HEK293 (cell line): ENCODE data around the gene OPRM1.
"Not testable (repeated sequence)": the region's sequence is repeated elsewhere in the genome, so short reads cannot be mapped to it uniquely, and the experiment has no call there.

Experiments used
- CTCF ChIA-PET: fragments of 350-600 bp; formaldehyde crosslinking; extraction: SDS; loops from one replicate; lab custom pipeline; 2021; ENCODE audit warnings: antibody characterized with exemption; lab: Yijun Ruan, JAX
- POLR2A ChIA-PET: fragments of 300-600 bp; formaldehyde crosslinking; extraction: SDS; loops from one replicate; lab custom pipeline; 2020; ENCODE audit warnings: antibody characterized with exemption, inconsistent platforms; lab: Yijun Ruan, JAX
- H3K27ac ChIP-seq: fragments of 200-500 bp; sonication (Bioruptor generic); 2 replicates; pipeline ENCODE4 v1.5.1; 2014; ENCODE audit warnings: low read depth, low read length, control low read depth, inconsistent platforms; ENCODE audit errors: extremely low read depth
- H3K36me3 ChIP-seq, 2 experiments: fragments of 200-500 bp in 1 of 2; sonication (Bioruptor generic) in 1 of 2; 1 replicate in 1 of 2; 2 replicates in 1 of 2; pipeline ENCODE4 v1.5.1; 2014 to 2017; ENCODE audit warnings: inconsistent platforms in 2 of 2, low read length in 2 of 2; ENCODE audit not compliant: control insufficient read depth in 2 of 2, insufficient read depth in 1 of 2
- H3K4me1 ChIP-seq: fragments of 200-500 bp; sonication (Bioruptor generic); 2 replicates; pipeline ENCODE4 v1.5.1; 2014; ENCODE audit warnings: mild to moderate bottlenecking, low read length, inconsistent platforms; ENCODE audit not compliant: control insufficient read depth, insufficient read depth
- H3K4me3 ChIP-seq: 2 replicates; pipeline ENCODE4 v1.5.1; 2011; ENCODE audit warnings: low read depth, mild to moderate bottlenecking, control low read depth, low read length, moderate library complexity
- H3K9me3 ChIP-seq: fragments of 200-500 bp; sonication (Bioruptor generic); 2 replicates; pipeline ENCODE4 v1.5.1; 2014; ENCODE audit warnings: low read depth, low read length, inconsistent platforms; ENCODE audit not compliant: control insufficient read depth, insufficient read depth
- KLF10 ChIP-seq: fragments of 450-650 bp; IDR thresholded peaks from 2 replicates; pipeline ENCODE4 v1.5.1; 2018; ENCODE audit warnings: missing biosample characterization, mild to moderate bottlenecking, missing genetic modification characterization
- OSR2 ChIP-seq: fragments of 450-650 bp; formaldehyde crosslinking; IDR thresholded peaks from 2 replicates; pipeline ENCODE4 v1.5.1; 2016; ENCODE audit warnings: missing biosample characterization, missing genetic modification characterization
- SCRT2 ChIP-seq: fragments of 450-650 bp; formaldehyde crosslinking; IDR thresholded peaks from 2 replicates; pipeline ENCODE4 v1.5.1; 2016; ENCODE audit warnings: missing biosample characterization, missing genetic modification characterization
- TCF7L2 ChIP-seq: IDR thresholded peaks from 2 replicates; pipeline ENCODE4 v1.6.1; 2011; ENCODE audit warnings: low read depth, mild to moderate bottlenecking, inconsistent platforms, low read length, moderate library complexity, borderline replicate concordance
- ZBTB1 ChIP-seq: fragments of 450-650 bp; formaldehyde crosslinking; IDR thresholded peaks from 2 replicates; pipeline ENCODE4 v1.5.1; 2016; ENCODE audit warnings: missing biosample characterization, missing genetic modification characterization
- ZEB2 ChIP-seq: fragments of 450-650 bp; formaldehyde crosslinking; IDR thresholded peaks from 2 replicates; pipeline ENCODE4 v1.5.1; 2016; ENCODE audit warnings: missing biosample characterization, missing genetic modification characterization
- ZNF10 ChIP-seq: fragments of 450-650 bp; formaldehyde crosslinking; IDR thresholded peaks from 2 replicates; pipeline ENCODE4 v1.5.1; 2017; ENCODE audit warnings: missing biosample characterization, missing genetic modification characterization
- ZNF121 ChIP-seq: fragments of 450-650 bp; formaldehyde crosslinking; IDR thresholded peaks from 2 replicates; pipeline ENCODE4 v1.5.1; 2016; ENCODE audit warnings: missing biosample characterization, missing genetic modification characterization
- ZNF146 ChIP-seq: fragments of 450-650 bp; formaldehyde crosslinking; IDR thresholded peaks from 2 replicates; pipeline ENCODE4 v1.5.1; 2016; ENCODE audit warnings: missing biosample characterization, missing genetic modification characterization
- ZNF202 ChIP-seq: fragments of 450-650 bp; formaldehyde crosslinking; IDR thresholded peaks from 2 replicates; pipeline ENCODE4 v1.5.1; 2016; ENCODE audit warnings: missing biosample characterization, missing genetic modification characterization, borderline replicate concordance
- ZNF324 ChIP-seq: fragments of 450-650 bp; formaldehyde crosslinking; IDR thresholded peaks from 2 replicates; pipeline ENCODE4 v1.5.1; 2016; ENCODE audit warnings: missing biosample characterization, missing genetic modification characterization
- ZNF366 ChIP-seq: fragments of 450-650 bp; formaldehyde crosslinking; conservative IDR thresholded peaks from 2 replicates; pipeline ENCODE4 v1.5.1; 2016; ENCODE audit warnings: missing biosample characterization, missing genetic modification characterization
- ZNF549 ChIP-seq: fragments of 450-650 bp; IDR thresholded peaks from 2 replicates; pipeline ENCODE4 v1.5.1; 2018; ENCODE audit warnings: missing biosample characterization, missing genetic modification characterization, mild to moderate bottlenecking, inconsistent platforms, moderate library complexity
- ZNF558 ChIP-seq: fragments of 450-650 bp; formaldehyde crosslinking; IDR thresholded peaks from 2 replicates; pipeline ENCODE4 v1.5.1; 2016; ENCODE audit warnings: missing biosample characterization, missing genetic modification characterization
- ZNF596 ChIP-seq: fragments of 450-650 bp; IDR thresholded peaks from 2 replicates; pipeline ENCODE4 v1.5.0; 2018; ENCODE audit warnings: missing biosample characterization, mild to moderate bottlenecking, missing genetic modification characterization, moderate library complexity
- ZNF623 ChIP-seq: fragments of 450-650 bp; formaldehyde crosslinking; IDR thresholded peaks from 2 replicates; pipeline ENCODE4 v1.5.1; 2016; ENCODE audit warnings: missing biosample characterization, missing genetic modification characterization
- ZNF624 ChIP-seq: fragments of 450-650 bp; formaldehyde crosslinking; IDR thresholded peaks from 2 replicates; pipeline ENCODE4 v1.5.1; 2017; ENCODE audit warnings: missing biosample characterization, missing genetic modification characterization
- ZNF626 ChIP-seq: fragments of 450-650 bp; sonication (Bioruptor Pico); formaldehyde crosslinking; IDR thresholded peaks from 2 replicates; pipeline ENCODE4 v1.5.1; 2018; ENCODE audit warnings: missing biosample characterization, missing genetic modification characterization, inconsistent platforms
- ZNF639 ChIP-seq: fragments of 450-650 bp; formaldehyde crosslinking; IDR thresholded peaks from 2 replicates; pipeline ENCODE4 v1.5.1; 2016; ENCODE audit warnings: missing biosample characterization, missing genetic modification characterization
- ZNF670 ChIP-seq: fragments of 450-650 bp; formaldehyde crosslinking; IDR thresholded peaks from 2 replicates; pipeline ENCODE4 v1.5.1; 2016; ENCODE audit warnings: missing biosample characterization, missing genetic modification characterization, low read depth
- TF ChIP-seq, protein P1 (sequence below): fragments of 450-650 bp; formaldehyde crosslinking; IDR thresholded peaks from 2 replicates; pipeline ENCODE4 v1.5.1; 2016; ENCODE audit warnings: missing biosample characterization, missing genetic modification characterization
- TF ChIP-seq, protein P2 (sequence below): fragments of 450-650 bp; formaldehyde crosslinking; IDR thresholded peaks from 2 replicates; pipeline ENCODE4 v1.5.1; 2017; ENCODE audit warnings: missing biosample characterization, missing genetic modification characterization
- TF ChIP-seq, protein P3 (sequence below): fragments of 450-650 bp; formaldehyde crosslinking; IDR thresholded peaks from 2 replicates; pipeline ENCODE4 v1.5.1; 2016; ENCODE audit warnings: missing biosample characterization, missing genetic modification characterization

OPRM1 gene

GRCh38 chr6:154187714-154188113 lies 148.7 kb downstream of the OPRM1 start:
- no peak overlapping the region for H3K27ac ChIP-seq
- no peak for TF ChIP-seq ZNF558 (tag by site-specific recombination)
- TF ChIP-seq KLF10 = no peak
- TF ChIP-seq ZNF639 (tag by site-specific recombination) = no peak
- TF ChIP-seq ZNF121 (tag by site-specific recombination) = no peak
- no peaks in the 10 kb centered on the region for H3K36me3 ChIP-seq

DNA sequence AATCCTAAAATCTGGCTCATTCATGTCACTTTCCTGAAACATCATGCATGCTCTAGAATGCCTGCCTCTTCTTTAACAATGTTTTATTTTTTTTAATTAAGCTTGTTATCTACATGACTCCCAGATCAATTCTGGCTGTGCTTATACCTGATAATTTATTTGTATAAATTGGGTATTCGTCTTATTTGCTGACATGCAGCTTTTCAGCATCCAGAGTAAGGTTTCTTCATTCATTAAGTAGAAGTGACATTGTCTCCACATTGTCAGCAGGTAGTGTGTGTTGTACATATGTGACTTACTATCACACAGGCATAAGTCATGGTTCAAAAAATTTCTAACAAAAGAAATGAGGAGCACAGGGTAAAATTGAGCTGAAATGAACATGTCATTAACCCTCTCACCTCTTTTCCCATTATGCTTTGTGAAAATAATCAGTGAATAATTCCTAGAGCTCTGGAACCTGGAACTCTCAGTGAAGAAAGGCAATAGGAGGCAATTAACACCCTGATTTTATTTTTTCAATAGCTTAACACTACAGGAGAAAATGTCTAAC lies 157.4 kb downstream of the OPRM1 start:
- TF ChIP-seq ZNF596 (no peak), ZBTB1 (no peak), ZNF670 (tag by site-specific recombination) (no peak)
- Histone ChIP-seq H3K9me3 (no peaks in the 10 kb centered on the region), H3K27ac (no peak overlapping the region), H3K36me3 (no peaks in the 10 kb centered on the region), H3K4me3 (no peak overlapping the region), H3K4me1 (no peaks in the 10 kb centered on the region)
- POLR2A ChIA-PET = interaction anchor here (0.6 kb wide), 1 partner anchor 39 kb away, joined by 3 read pairs; no protein-coding TSS in a partner anchor
- CTCF ChIA-PET = interaction anchor here (0.6 to 1.0 kb wide), 5 partner anchors 13 to 1185 kb away, joined by 3 to 4 read pairs (median 3); no protein-coding TSS in a partner anchor

More at GRCh38 chr6:154187714-154188113, 148.7 kb downstream of the OPRM1 start:
- H3K4me1 ChIP-seq = no peaks in the 10 kb centered on the region
- H3K9me3 ChIP-seq = no peaks in the 10 kb centered on the region
- ChIA-PET CTCF (no interaction called here), POLR2A (no interaction called here)
- H3K4me3 ChIP-seq = no peak overlapping the region

DNA sequence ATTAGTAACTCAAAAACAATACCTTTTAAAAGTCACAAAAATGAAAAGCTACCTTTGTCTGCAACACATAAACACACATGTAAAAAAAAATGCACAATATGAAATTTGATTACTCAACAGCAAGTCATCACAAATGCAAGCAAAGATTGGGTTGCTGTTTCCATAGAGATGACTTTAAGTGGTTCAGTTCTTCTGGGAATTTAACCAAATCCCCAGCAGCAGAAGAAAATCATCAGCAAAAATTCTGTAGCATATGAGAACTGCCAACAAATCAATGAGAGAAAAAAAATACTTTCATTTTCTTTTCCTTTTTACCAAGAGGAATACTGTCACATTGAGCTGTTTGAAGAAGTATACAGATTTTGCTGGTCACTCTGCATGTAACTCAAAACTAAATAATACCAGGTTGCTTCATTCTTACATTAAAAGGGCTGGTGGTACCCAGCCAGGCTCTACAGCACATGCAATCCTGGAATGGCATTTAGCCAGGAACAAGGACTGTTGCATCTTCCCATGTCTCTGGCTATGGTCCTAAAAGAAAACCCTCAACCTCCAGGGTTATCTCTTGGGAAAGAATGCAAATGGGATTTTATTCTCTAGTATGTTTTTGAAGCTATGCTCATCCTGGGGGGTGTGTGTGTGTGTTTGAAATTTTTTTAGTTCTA lies 158.3 kb downstream of the OPRM1 start:
- TF ChIP-seq ZNF146 (tag by site-specific recombination) = no peak
- TF ChIP-seq, protein P1, sequence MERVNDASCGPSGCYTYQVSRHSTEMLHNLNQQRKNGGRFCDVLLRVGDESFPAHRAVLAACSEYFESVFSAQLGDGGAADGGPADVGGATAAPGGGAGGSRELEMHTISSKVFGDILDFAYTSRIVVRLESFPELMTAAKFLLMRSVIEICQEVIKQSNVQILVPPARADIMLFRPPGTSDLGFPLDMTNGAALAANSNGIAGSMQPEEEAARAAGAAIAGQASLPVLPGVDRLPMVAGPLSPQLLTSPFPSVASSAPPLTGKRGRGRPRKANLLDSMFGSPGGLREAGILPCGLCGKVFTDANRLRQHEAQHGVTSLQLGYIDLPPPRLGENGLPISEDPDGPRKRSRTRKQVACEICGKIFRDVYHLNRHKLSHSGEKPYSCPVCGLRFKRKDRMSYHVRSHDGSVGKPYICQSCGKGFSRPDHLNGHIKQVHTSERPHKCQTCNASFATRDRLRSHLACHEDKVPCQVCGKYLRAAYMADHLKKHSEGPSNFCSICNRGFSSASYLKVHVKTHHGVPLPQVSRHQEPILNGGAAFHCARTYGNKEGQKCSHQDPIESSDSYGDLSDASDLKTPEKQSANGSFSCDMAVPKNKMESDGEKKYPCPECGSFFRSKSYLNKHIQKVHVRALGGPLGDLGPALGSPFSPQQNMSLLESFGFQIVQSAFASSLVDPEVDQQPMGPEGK = no peak
- no peak for TF ChIP-seq TCF7L2
- TF ChIP-seq ZNF623 (tag by site-specific recombination) = no peak
- TF ChIP-seq, protein P2, sequence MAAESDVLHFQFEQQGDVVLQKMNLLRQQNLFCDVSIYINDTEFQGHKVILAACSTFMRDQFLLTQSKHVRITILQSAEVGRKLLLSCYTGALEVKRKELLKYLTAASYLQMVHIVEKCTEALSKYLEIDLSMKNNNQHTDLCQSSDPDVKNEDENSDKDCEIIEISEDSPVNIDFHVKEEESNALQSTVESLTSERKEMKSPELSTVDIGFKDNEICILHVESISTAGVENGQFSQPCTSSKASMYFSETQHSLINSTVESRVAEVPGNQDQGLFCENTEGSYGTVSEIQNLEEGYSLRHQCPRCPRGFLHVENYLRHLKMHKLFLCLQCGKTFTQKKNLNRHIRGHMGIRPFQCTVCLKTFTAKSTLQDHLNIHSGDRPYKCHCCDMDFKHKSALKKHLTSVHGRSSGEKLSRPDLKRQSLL (tag by site-specific recombination) = no peak
- no peak for TF ChIP-seq ZNF624
- no peak for TF ChIP-seq ZNF202
- TF ChIP-seq ZNF626 = no peak
- no peak for TF ChIP-seq SCRT2 (tag by site-specific recombination)
- no peak for TF ChIP-seq ZNF324 (tag by site-specific recombination)
- no peak for TF ChIP-seq ZNF10 (tag by site-specific recombination)
- no peak for TF ChIP-seq ZNF366 (tag by site-specific recombination)
- TF ChIP-seq OSR2 = no peak
- TF ChIP-seq ZNF549 (tag by site-specific recombination) = no peak
- TF ChIP-seq, protein P3, sequence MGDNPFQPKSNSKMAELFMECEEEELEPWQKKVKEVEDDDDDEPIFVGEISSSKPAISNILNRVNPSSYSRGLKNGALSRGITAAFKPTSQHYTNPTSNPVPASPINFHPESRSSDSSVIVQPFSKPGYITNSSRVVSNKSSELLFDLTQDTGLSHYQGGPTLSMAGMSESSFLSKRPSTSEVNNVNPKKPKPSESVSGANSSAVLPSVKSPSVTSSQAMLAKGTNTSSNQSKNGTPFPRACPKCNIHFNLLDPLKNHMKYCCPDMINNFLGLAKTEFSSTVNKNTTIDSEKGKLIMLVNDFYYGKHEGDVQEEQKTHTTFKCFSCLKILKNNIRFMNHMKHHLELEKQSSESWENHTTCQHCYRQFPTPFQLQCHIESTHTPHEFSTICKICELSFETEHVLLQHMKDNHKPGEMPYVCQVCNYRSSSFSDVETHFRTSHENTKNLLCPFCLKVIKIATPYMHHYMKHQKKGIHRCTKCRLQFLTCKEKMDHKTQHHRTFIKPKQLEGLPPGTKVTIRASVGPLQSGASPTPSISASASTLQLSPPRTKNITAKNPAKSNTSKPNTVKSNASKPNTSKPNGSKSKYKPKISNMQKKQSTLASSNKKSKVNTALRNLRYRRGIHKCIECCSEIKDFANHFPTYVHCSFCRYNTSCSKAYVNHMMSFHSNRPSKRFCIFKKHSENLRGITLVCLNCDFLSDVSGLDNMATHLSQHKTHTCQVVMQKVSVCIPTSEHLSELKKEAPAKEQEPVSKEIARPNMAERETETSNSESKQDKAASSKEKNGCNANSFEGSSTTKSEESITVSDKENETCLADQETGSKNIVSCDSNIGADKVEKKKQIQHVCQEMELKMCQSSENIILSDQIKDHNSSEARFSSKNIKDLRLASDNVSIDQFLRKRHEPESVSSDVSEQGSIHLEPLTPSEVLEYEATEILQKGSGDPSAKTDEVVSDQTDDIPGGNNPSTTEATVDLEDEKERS (tag by site-specific recombination) = no peak
- TF ChIP-seq ZEB2 (tag by site-specific recombination) = no peak
- Histone ChIP-seq H3K36me3 (no peaks in the 10 kb centered on the region), H3K9me3 (no peaks in the 10 kb centered on the region), H3K4me1 (no peaks in the 10 kb centered on the region), H3K27ac (no peak overlapping the region), H3K4me3 (no peak overlapping the region)
- POLR2A ChIA-PET = no interaction called here
- CTCF ChIA-PET = interaction anchor here (1.0 kb wide), 1 partner anchor 14 kb away, joined by 3 read pairs; no protein-coding TSS in a partner anchor

- POLR2A ChIA-PET, H3K36me3 ChIP-seq, H3K4me1 ChIP-seq, H3K4me3 ChIP-seq, H3K9me3 ChIP-seq, CTCF ChIA-PET, H3K27ac ChIP-seq: not testable (repeated sequence)
Observed at GRCh38 chr6:154201688-154202087, 162.6 kb downstream of the OPRM1 start.
